OCI-LY1 (cell line): ENCODE measurements around the gene FLT3LG.

Experiments
- H2AFZ ChIP-seq: fragments of 200-600 bp; sonication (generic), shearing (Covaris generic); 2 replicates; pipeline ENCODE4 v1.6.0; 2014; ENCODE audit warnings: antibody characterized with exemption, mild to moderate bottlenecking, low read length
- H3F3A ChIP-seq: fragments of 200-600 bp; sonication (generic), shearing (Covaris generic); 2 replicates; pipeline ENCODE4 v1.6.0; 2014; ENCODE audit warnings: mild to moderate bottlenecking, antibody characterized with exemption, low read length, moderate library complexity; ENCODE audit not compliant: insufficient read depth
- H3K27ac ChIP-seq: fragments of 200-600 bp; sonication (generic); 2 replicates; pipeline ENCODE4 v1.5.1; 2014; ENCODE audit warnings: low read length, mixed run types, mild to moderate bottlenecking, low read depth; ENCODE audit not compliant: poor library complexity, severe bottlenecking
- H3K27me3 ChIP-seq: fragments of 200-600 bp; sonication (generic); 2 replicates; pipeline ENCODE4 v1.6.0; 2014; ENCODE audit warnings: antibody characterized with exemption, mild to moderate bottlenecking, low read length, moderate library complexity; ENCODE audit not compliant: insufficient read depth
- H3K36me3 ChIP-seq: fragments of 200-600 bp; sonication (generic); 2 replicates; pipeline ENCODE4 v1.6.1; 2014; ENCODE audit warnings: mild to moderate bottlenecking, antibody characterized with exemption, low read length, moderate library complexity, mixed read lengths; ENCODE audit not compliant: insufficient read depth
- H3K4me1 ChIP-seq: fragments of 200-600 bp; sonication (generic); 2 replicates; pipeline ENCODE4 v1.5.1; 2014; ENCODE audit warnings: mild to moderate bottlenecking, low read length, moderate library complexity; ENCODE audit not compliant: insufficient read depth, severe bottlenecking
- H3K4me2 ChIP-seq: fragments of 200-600 bp; sonication (generic), shearing (Covaris generic); 2 replicates; pipeline ENCODE4 v1.6.1; 2014; ENCODE audit warnings: low read length
- H3K4me3 ChIP-seq: fragments of 200-600 bp; sonication (generic); 2 replicates; pipeline ENCODE4 v1.5.1; 2014; ENCODE audit warnings: low read length, low read depth, mild to moderate bottlenecking, mixed read lengths; ENCODE audit not compliant: poor library complexity, severe bottlenecking
- H3K79me2 ChIP-seq: fragments of 200-600 bp; shearing (Covaris generic); 2 replicates; pipeline ENCODE4 v1.6.1; 2016; ENCODE audit warnings: mixed run types, low read length, mixed read lengths; ENCODE audit not compliant: insufficient read depth
- H3K9ac ChIP-seq: fragments of 200-600 bp; sonication (generic), shearing (Covaris generic); 2 replicates; pipeline ENCODE4 v1.6.1; 2014; ENCODE audit warnings: mild to moderate bottlenecking, low read length, mixed read lengths
- H3K9me2 ChIP-seq: fragments of 200-600 bp; sonication (generic), shearing (Covaris generic); 2 replicates; pipeline ENCODE4 v1.6.1; 2014; ENCODE audit warnings: low read depth, mild to moderate bottlenecking, low read length, mixed read lengths
- H3K9me3 ChIP-seq: fragments of 200-600 bp; shearing (Covaris generic); 2 replicates; pipeline ENCODE4 v1.6.1; 2014; ENCODE audit warnings: low read length, mixed read lengths
- H4K20me1 ChIP-seq: fragments of 200-600 bp; sonication (generic), shearing (Covaris generic); 2 replicates; pipeline ENCODE4 v1.6.0; 2016; ENCODE audit warnings: mild to moderate bottlenecking, low read length; ENCODE audit not compliant: insufficient read depth
- CTCF ChIP-seq: fragments of 200-600 bp; sonication (generic), shearing (Covaris generic); IDR thresholded peaks from 2 replicates; pipeline ENCODE4 v1.5.1; 2017; ENCODE audit warnings: mild to moderate bottlenecking, antibody characterized with exemption, low read length, moderate library complexity, mixed read lengths
- EZH2 ChIP-seq: fragments of 200-600 bp; sonication (generic), shearing (Covaris generic); IDR thresholded peaks from 2 replicates; pipeline ENCODE4 v1.8.0; 2017; ENCODE audit warnings: borderline replicate concordance, mixed run types, mild to moderate bottlenecking, antibody characterized with exemption, low read length, moderate library complexity, mixed read lengths

The FLT3LG gene

GRCh38 chr19:49453757-49454240, 20.2 kb upstream of the FLT3LG start:
- Histone ChIP-seq H4K20me1 (no peaks in the 10 kb centered on the region), H3K4me1 (peaks cover 37% of the 10 kb centered on the region), H2AFZ (no peak overlapping the region), H3K9ac (peak overlapping the region; percentile 91), H3K9me2 (no peaks in the 10 kb centered on the region), H3K4me3 (peak overlapping the region; percentile 77), H3K9me3 (no peaks in the 10 kb centered on the region), H3K27ac (peak overlapping the region; percentile 89), H3K36me3 (peaks cover 17% of the 10 kb centered on the region; the same call in 1 of the 2 replicates), H3K27me3 (no peaks in the 10 kb centered on the region), H3K79me2 (peaks cover 7% of the 10 kb centered on the region; the same call in 1 of the 2 replicates), H3K4me2 (peak overlapping the region; percentile 77), H3F3A (peaks cover 7% of the 10 kb centered on the region; the same call in 1 of the 2 replicates)
- TF ChIP-seq CTCF = no peak
- TF ChIP-seq EZH2 = no peak

GRCh38 chr19:49455773-49456172, 18.2 kb upstream of the FLT3LG start:
- Histone ChIP-seq H3K36me3 (peaks cover 13% of the 10 kb centered on the region; the same call in 1 of the 2 replicates), H3K4me1 (peaks cover 29% of the 10 kb centered on the region), H3K9me3 (no peaks in the 10 kb centered on the region), H3K9me2 (no peaks in the 10 kb centered on the region), H3K27me3 (no peaks in the 10 kb centered on the region), H3K9ac (no peak overlapping the region), H3F3A (peaks cover 7% of the 10 kb centered on the region; the same call in 1 of the 2 replicates), H4K20me1 (no peaks in the 10 kb centered on the region), H3K79me2 (peaks cover 4% of the 10 kb centered on the region; the same call in 1 of the 2 replicates), H3K27ac (no peak overlapping the region), H3K4me2 (no peak overlapping the region), H2AFZ (no peak overlapping the region), H3K4me3 (no peak overlapping the region)
- TF ChIP-seq CTCF (no peak), EZH2 (no peak)

GRCh38 chr19:49456326-49456725, 17.7 kb upstream of the FLT3LG start:
- Histone ChIP-seq H4K20me1 (no peaks in the 10 kb centered on the region), H3K4me1 (peaks cover 28% of the 10 kb centered on the region), H3K9me3 (no peaks in the 10 kb centered on the region), H3K27me3 (no peaks in the 10 kb centered on the region), H2AFZ (no peak overlapping the region), H3K36me3 (peaks cover 13% of the 10 kb centered on the region; the same call in 1 of the 2 replicates), H3F3A (peaks cover 7% of the 10 kb centered on the region; the same call in 1 of the 2 replicates), H3K79me2 (0 out of 2 replicates have a peak, but pooled peaks cover 2% of the 10 kb centered on the region), H3K9me2 (no peaks in the 10 kb centered on the region), H3K4me2 (no peak overlapping the region), H3K27ac (no peak overlapping the region), H3K4me3 (no peak overlapping the region), H3K9ac (no peak overlapping the region)
- TF ChIP-seq EZH2 (no peak), CTCF (no peak)
